Testis (tissue), 2 donors: ENCODE data around the gene DLG2.

Source experiments
- POLR2A ChIP-seq: fragments of 450-650 bp; IDR thresholded peaks from one replicate; pipeline ENCODE4 v1.6.1; 2017; ENCODE audit warnings: antibody characterized with exemption, mild to moderate bottlenecking, moderate library complexity
- TF ChIP-seq, protein P1 (sequence below), 3 experiments: fragments of 450-650 bp in 2 of 3; fragments of 200-600 bp in 1 of 3; sonication (generic) in 1 of 3; IDR thresholded peaks; one replicate each; pipeline ENCODE4 v1.5.1; 2016 to 2019; ENCODE audit warnings: antibody characterized with exemption in 3 of 3, mild to moderate bottlenecking in 2 of 3, moderate library complexity in 1 of 3

DNA sequence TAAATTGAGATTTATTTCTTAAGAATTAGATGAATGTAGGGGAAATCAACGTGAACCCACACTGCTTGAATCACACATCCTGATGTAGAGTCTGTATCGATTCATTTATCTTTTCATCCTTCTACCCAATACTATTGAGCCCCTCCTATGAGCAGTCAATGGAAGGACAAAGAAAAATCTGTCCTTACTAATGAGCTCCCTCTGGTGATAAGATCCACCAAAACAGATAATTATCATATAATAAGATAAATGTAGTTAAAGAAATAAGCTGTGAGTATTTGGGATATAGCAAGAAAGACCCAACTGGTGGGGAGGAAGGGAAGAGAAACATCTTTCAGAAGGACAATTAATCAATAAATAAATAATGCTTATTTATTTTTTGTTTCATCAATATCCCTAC lies 1955.9 kb downstream of the DLG2 start:
- TF ChIP-seq POLR2A: no peak
- TF ChIP-seq, protein P1, sequence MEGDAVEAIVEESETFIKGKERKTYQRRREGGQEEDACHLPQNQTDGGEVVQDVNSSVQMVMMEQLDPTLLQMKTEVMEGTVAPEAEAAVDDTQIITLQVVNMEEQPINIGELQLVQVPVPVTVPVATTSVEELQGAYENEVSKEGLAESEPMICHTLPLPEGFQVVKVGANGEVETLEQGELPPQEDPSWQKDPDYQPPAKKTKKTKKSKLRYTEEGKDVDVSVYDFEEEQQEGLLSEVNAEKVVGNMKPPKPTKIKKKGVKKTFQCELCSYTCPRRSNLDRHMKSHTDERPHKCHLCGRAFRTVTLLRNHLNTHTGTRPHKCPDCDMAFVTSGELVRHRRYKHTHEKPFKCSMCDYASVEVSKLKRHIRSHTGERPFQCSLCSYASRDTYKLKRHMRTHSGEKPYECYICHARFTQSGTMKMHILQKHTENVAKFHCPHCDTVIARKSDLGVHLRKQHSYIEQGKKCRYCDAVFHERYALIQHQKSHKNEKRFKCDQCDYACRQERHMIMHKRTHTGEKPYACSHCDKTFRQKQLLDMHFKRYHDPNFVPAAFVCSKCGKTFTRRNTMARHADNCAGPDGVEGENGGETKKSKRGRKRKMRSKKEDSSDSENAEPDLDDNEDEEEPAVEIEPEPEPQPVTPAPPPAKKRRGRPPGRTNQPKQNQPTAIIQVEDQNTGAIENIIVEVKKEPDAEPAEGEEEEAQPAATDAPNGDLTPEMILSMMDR (IDR thresholded peaks at IDR 0.05): no peak
